OCI-LY7 (cell line): Measurements from ENCODE around the gene FGF18. TPM values are rescaled to one million over a fixed set of nuclear protein-coding genes. Genes with fewer than 3 reads are reported as not detected.

Experiments used
- BruUV-seq: library from RNA; stranded (reverse); fragments of 400-500 nt; replicated peaks from 2 replicates; lab custom pipeline; 2021; lab: Mats Ljungman, UMichigan
- CTCF ChIA-PET: fragments of 300-600 bp; sonication (Branson Sonifier 250); formaldehyde crosslinking; loops from one replicate; lab custom pipeline; 2022; ENCODE audit warnings: antibody characterized with exemption; ENCODE audit not compliant: unreplicated experiment; lab: Charles Lee
- POLR2A ChIA-PET: fragments of 300-600 bp; sonication (Branson Sonifier 250); formaldehyde crosslinking; loops from one replicate; lab custom pipeline; 2022; ENCODE audit warnings: antibody characterized with exemption; lab: Charles Lee
- DNase-seq: peaks from one replicate; pipeline ENCODE4 v3.0.0-alpha.2; 2015; ENCODE audit warnings: low spot score
- H2AFZ ChIP-seq: fragments of 200-600 bp; sonication (generic), shearing (Covaris generic); 2 replicates; pipeline ENCODE4 v1.6.1; 2014; ENCODE audit warnings: mild to moderate bottlenecking, antibody characterized with exemption, low read length, moderate library complexity
- H3K27ac ChIP-seq: fragments of 200-600 bp; sonication (generic); 2 replicates; pipeline ENCODE4 v1.5.1; 2014; ENCODE audit warnings: mixed run types, low read depth, mild to moderate bottlenecking, moderate library complexity, low read length, inconsistent platforms; ENCODE audit not compliant: poor library complexity, severe bottlenecking
- H3K36me3 ChIP-seq: fragments of 200-600 bp; sonication (generic); 2 replicates; pipeline ENCODE4 v1.6.1; 2014; ENCODE audit warnings: mild to moderate bottlenecking, antibody characterized with exemption, low read length, moderate library complexity, mixed read lengths; ENCODE audit not compliant: insufficient read depth
- H3K4me1 ChIP-seq: fragments of 200-600 bp; sonication (generic); 2 replicates; pipeline ENCODE4 v1.5.1; 2014; ENCODE audit warnings: mild to moderate bottlenecking, low read length; ENCODE audit not compliant: insufficient read depth, poor library complexity, severe bottlenecking
- H3K4me2 ChIP-seq: fragments of 200-600 bp; sonication (generic); 2 replicates; pipeline ENCODE4 v1.6.1; 2014; ENCODE audit warnings: mild to moderate bottlenecking, low read length
- H3K4me3 ChIP-seq: fragments of 200-600 bp; sonication (generic); 2 replicates; pipeline ENCODE4 v1.5.1; 2014; ENCODE audit warnings: mild to moderate bottlenecking, low read depth, low read length; ENCODE audit not compliant: poor library complexity, severe bottlenecking
- H3K79me2 ChIP-seq: fragments of 200-600 bp; sonication (generic); 2 replicates; pipeline ENCODE4 v1.6.1; 2016; ENCODE audit warnings: low read depth, mild to moderate bottlenecking, low read length, moderate library complexity, mixed read lengths; ENCODE audit not compliant: insufficient read depth
- H3K9me2 ChIP-seq: fragments of 200-600 bp; sonication (generic); 2 replicates; pipeline ENCODE4 v1.6.1; 2016; ENCODE audit warnings: mild to moderate bottlenecking, low read length, mixed read lengths; ENCODE audit not compliant: insufficient read depth
- H3K9me3 ChIP-seq: fragments of 200-600 bp; sonication (generic); 2 replicates; pipeline ENCODE4 v1.6.1; 2014; ENCODE audit warnings: mild to moderate bottlenecking, mixed run types, low read length, mixed read lengths
- H4K20me1 ChIP-seq: fragments of 200-600 bp; sonication (generic); 2 replicates; pipeline ENCODE4 v1.6.1; 2014; ENCODE audit warnings: mild to moderate bottlenecking, antibody characterized with exemption, low read length, moderate library complexity, mixed read lengths; ENCODE audit not compliant: insufficient read depth
- EZH2phosphoT487 ChIP-seq: fragments of 200-600 bp; sonication (generic); IDR thresholded peaks from 2 replicates; pipeline ENCODE4 v1.6.1; 2018; ENCODE audit warnings: low read depth, borderline replicate concordance, mild to moderate bottlenecking, mixed run types, antibody characterized with exemption, low read length, moderate library complexity, mixed read lengths
- intact Hi-C: fragments of 100-400 bp; cut with micrococcal nuclease; formaldehyde crosslinking; loops from one replicate; pipeline ENCODE4 v1.10.0; 2022; ENCODE audit not compliant: unreplicated experiment
- total RNA-seq, 2 experiments: library from RNA; depleted of rRNA in 1 of 2; stranded (reverse); fragments of >200 nt in 1 of 2; shearing (Covaris generic) in 1 of 2; gene quantifications; 2 replicates each; pipeline ENCODE4 v1.2.3, GENCODE V29; 2014 to 2022
- TF ChIP-seq, protein P1 (sequence below): fragments of 200-600 bp; sonication (generic); conservative IDR thresholded peaks from 2 replicates; pipeline ENCODE4 v1.5.1; 2014; ENCODE audit warnings: mild to moderate bottlenecking, antibody characterized with exemption, low read length, moderate library complexity, mixed read lengths

The FGF18 gene
- total RNA-seq, 2 experiments from 2014 or later: 0.16 TPM; not detected in 1

DNA sequence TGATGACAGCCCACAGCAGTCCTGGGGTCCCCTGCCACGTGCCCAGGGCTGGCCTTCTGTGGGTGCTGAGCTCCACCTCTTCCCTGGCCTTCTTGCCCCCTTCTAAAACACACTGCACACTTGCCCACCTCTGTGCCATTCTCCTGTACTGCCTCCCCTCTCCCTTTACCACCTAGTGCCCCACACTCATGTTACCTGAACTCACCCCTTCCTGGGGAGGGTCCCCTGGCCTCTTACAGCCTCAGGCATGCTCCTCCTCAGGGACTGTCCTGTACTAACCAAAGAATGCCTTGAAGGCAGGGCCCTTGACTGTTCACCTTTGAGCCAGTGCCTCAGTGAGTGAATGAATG, 60.3 kb downstream of the FGF18 start:
- Histone ChIP-seq H3K4me3 (no peak overlapping the region), H3K9me2 (no peaks in the 10 kb centered on the region), H3K36me3 (no peaks in the 10 kb centered on the region), H3K4me1 (no peaks in the 10 kb centered on the region), H4K20me1 (no peaks in the 10 kb centered on the region), H3K27ac (no peak overlapping the region), H3K9me3 (no peaks in the 10 kb centered on the region), H3K4me2 (no peak overlapping the region), H2AFZ (no peak overlapping the region), H3K79me2 (no peaks in the 10 kb centered on the region)
- ChIA-PET POLR2A (no interaction called here), CTCF (no interaction called here)
- DNase-seq: no peak
- TF ChIP-seq, protein P1, sequence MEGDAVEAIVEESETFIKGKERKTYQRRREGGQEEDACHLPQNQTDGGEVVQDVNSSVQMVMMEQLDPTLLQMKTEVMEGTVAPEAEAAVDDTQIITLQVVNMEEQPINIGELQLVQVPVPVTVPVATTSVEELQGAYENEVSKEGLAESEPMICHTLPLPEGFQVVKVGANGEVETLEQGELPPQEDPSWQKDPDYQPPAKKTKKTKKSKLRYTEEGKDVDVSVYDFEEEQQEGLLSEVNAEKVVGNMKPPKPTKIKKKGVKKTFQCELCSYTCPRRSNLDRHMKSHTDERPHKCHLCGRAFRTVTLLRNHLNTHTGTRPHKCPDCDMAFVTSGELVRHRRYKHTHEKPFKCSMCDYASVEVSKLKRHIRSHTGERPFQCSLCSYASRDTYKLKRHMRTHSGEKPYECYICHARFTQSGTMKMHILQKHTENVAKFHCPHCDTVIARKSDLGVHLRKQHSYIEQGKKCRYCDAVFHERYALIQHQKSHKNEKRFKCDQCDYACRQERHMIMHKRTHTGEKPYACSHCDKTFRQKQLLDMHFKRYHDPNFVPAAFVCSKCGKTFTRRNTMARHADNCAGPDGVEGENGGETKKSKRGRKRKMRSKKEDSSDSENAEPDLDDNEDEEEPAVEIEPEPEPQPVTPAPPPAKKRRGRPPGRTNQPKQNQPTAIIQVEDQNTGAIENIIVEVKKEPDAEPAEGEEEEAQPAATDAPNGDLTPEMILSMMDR: no peak
- no peak for TF ChIP-seq EZH2phosphoT487
- intact Hi-C loops: no loop called here
- BruUV-seq: no TSS peak

GRCh38 chr5:171480239-171480638, 60.8 kb downstream of the FGF18 start:
- no peak overlapping the region for H3K4me2 ChIP-seq
- no peaks in the 10 kb centered on the region for H3K79me2 ChIP-seq
- no peak for TF ChIP-seq EZH2phosphoT487
- TF ChIP-seq, protein P1: no peak
- POLR2A ChIA-PET: no interaction called here
- no peaks in the 10 kb centered on the region for H3K9me2 ChIP-seq
- no peak overlapping the region for H3K4me3 ChIP-seq
- BruUV-seq: no TSS peak
- H3K27ac ChIP-seq: no peak overlapping the region
- intact Hi-C loops: no loop called here
- H3K36me3 ChIP-seq: no peaks in the 10 kb centered on the region
- H3K9me3 ChIP-seq: no peaks in the 10 kb centered on the region
- H3K4me1 ChIP-seq: no peaks in the 10 kb centered on the region
- H2AFZ ChIP-seq: no peak overlapping the region
- no peaks in the 10 kb centered on the region for H4K20me1 ChIP-seq
- CTCF ChIA-PET: no interaction called here
- no peak for DNase-seq

GRCh38 chr5:171481571-171482433, 62.4 kb downstream of the FGF18 start:
- DNase-seq: no peak
- TF ChIP-seq, protein P1: no peak
- TF ChIP-seq EZH2phosphoT487: no peak
- Histone ChIP-seq H3K9me3 (no peaks in the 10 kb centered on the region), H3K4me3 (no peak overlapping the region), H3K4me1 (no peaks in the 10 kb centered on the region), H3K36me3 (no peaks in the 10 kb centered on the region), H3K4me2 (no peak overlapping the region), H2AFZ (no peak overlapping the region), H3K79me2 (no peaks in the 10 kb centered on the region), H4K20me1 (no peaks in the 10 kb centered on the region), H3K9me2 (no peaks in the 10 kb centered on the region), H3K27ac (no peak overlapping the region)
- CTCF ChIA-PET: interaction anchor here (0.5 to 0.6 kb wide), 2 partner anchors 35 to 140 kb away, joined by 3 read pairs; no protein-coding TSS in a partner anchor
- BruUV-seq: no TSS peak
- intact Hi-C loops: no loop called here
- POLR2A ChIA-PET: no interaction called here
